K562 (cell line): ENCODE data around the gene SLC4A1. TPM values are rescaled to one million over a fixed set of nuclear protein-coding genes. Genes with fewer than 3 reads are reported as not detected.

Source experiments
- CBFA2T2 ChIP-seq: fragments of 450-650 bp; conservative IDR thresholded peaks from 2 replicates; pipeline ENCODE4 v1.6.1; 2017; ENCODE audit warnings: mild to moderate bottlenecking
- CC2D1A ChIP-seq: fragments of 450-650 bp; IDR thresholded peaks from 2 replicates; pipeline ENCODE4 v1.6.1; 2017; ENCODE audit warnings: mild to moderate bottlenecking
- CREB1 ChIP-seq, 2 experiments: sonication (generic) in 1 of 2; formaldehyde crosslinking in 1 of 2; IDR thresholded peaks; 2 replicates each; pipeline versions ENCODE4 v1.6.1 to v1.8.0; 2012 to 2022; ENCODE audit warnings: inconsistent platforms in 1 of 2, mild to moderate bottlenecking in 1 of 2, missing genetic modification reagents in 1 of 2, moderate library complexity in 1 of 2
- ELK1 ChIP-seq: sonication (generic); formaldehyde crosslinking; IDR thresholded peaks from 2 replicates; pipeline ENCODE4 v1.8.1; 2022; ENCODE audit warnings: missing genetic modification reagents
- GABPB1 ChIP-seq: sonication (generic); formaldehyde crosslinking; IDR thresholded peaks from 2 replicates; pipeline ENCODE4 v1.8.0; 2022; ENCODE audit warnings: mild to moderate bottlenecking, missing genetic modification reagents
- GTF2E2 ChIP-seq: fragments of 200-800 bp; sonication (Bioruptor generic); IDR thresholded peaks from 2 replicates; pipeline ENCODE4 v1.6.1; 2016; ENCODE audit warnings: missing genetic modification characterization, missing compliant biosample characterization
- HNRNPUL1 ChIP-seq: fragments of 200-400 bp; formaldehyde crosslinking; IDR thresholded peaks from 2 replicates; pipeline ENCODE4 v1.6.1; 2017; ENCODE audit warnings: low read length
- IFI16 ChIP-seq: fragments of 250-450 bp; sonication (Bioruptor Pico); IDR thresholded peaks from 2 replicates; pipeline ENCODE4 v2.1.2; 2022; ENCODE audit warnings: mild to moderate bottlenecking, inconsistent platforms
- KDM2B ChIP-seq: fragments of 250-450 bp; sonication (Bioruptor Pico); IDR thresholded peaks from 2 replicates; pipeline ENCODE4 v1.8.0; 2021; ENCODE audit warnings: mild to moderate bottlenecking, moderate library complexity
- L3MBTL2 ChIP-seq: fragments of 450-650 bp; IDR thresholded peaks from 2 replicates; pipeline ENCODE4 v1.6.1; 2016; ENCODE audit warnings: mild to moderate bottlenecking, moderate library complexity
- MTA2 ChIP-seq: fragments of 450-650 bp; IDR thresholded peaks from 2 replicates; pipeline ENCODE4 v1.6.1; 2016; ENCODE audit warnings: low read depth
- MYNN ChIP-seq, 2 experiments: sonication (generic); formaldehyde crosslinking in 1 of 2; IDR thresholded peaks; 2 replicates each; pipeline versions ENCODE4 v1.5.0 to v1.6.1; 2016 to 2020; ENCODE audit warnings: antibody characterized with exemption in 1 of 2, missing genetic modification reagents in 1 of 2
- NCOR1 ChIP-seq: fragments of 450-650 bp; IDR thresholded peaks from 2 replicates; pipeline ENCODE4 v1.6.1; 2016; ENCODE audit warnings: mild to moderate bottlenecking, moderate library complexity
- NR2C2 ChIP-seq, 2 experiments: fragments of 200-800 bp in 1 of 2; sonication (Bioruptor generic) in 1 of 2; sonication (generic) in 1 of 2; formaldehyde crosslinking in 1 of 2; IDR thresholded peaks; 2 replicates each; pipeline versions ENCODE4 v1.6.1 to v1.8.0; 2016 to 2022; ENCODE audit warnings: mild to moderate bottlenecking in 1 of 2, missing compliant biosample characterization in 1 of 2, missing genetic modification characterization in 1 of 2, missing genetic modification reagents in 1 of 2
- NUFIP1 ChIP-seq: fragments of 450-650 bp; IDR thresholded peaks from 2 replicates; pipeline ENCODE4 v1.6.1; 2018; ENCODE audit not compliant: partially characterized antibody
- SAFB2 ChIP-seq: fragments of 200-400 bp; formaldehyde crosslinking; IDR thresholded peaks from 2 replicates; pipeline ENCODE4 v1.6.1; 2018; ENCODE audit warnings: borderline replicate concordance, low read length, low read depth, moderate library complexity; ENCODE audit not compliant: severe bottlenecking
- SMARCA5 ChIP-seq: fragments of 450-650 bp; IDR thresholded peaks from 2 replicates; pipeline ENCODE4 v1.6.1; 2016
- U2AF2 ChIP-seq: fragments of 200-400 bp; formaldehyde crosslinking; optimal IDR thresholded peaks from 2 replicates; pipeline ENCODE3; 2017; ENCODE audit warnings: low read depth, mild to moderate bottlenecking, low read length
- ZFP30 ChIP-seq: fragments of 250-450 bp; sonication (Bioruptor Pico); IDR thresholded peaks from 2 replicates; pipeline ENCODE4 v1.8.0; 2022; ENCODE audit warnings: moderate library complexity, mild to moderate bottlenecking, inconsistent platforms, borderline replicate concordance
- ZNF277 ChIP-seq: fragments of 250-450 bp; sonication (Bioruptor Pico); IDR thresholded peaks from 2 replicates; pipeline ENCODE4 v1.8.0; 2022; ENCODE audit warnings: inconsistent platforms, mild to moderate bottlenecking, moderate library complexity, borderline replicate concordance
- ZNF609 ChIP-seq: sonication (generic); formaldehyde crosslinking; IDR thresholded peaks from 2 replicates; pipeline ENCODE4 v1.8.1; 2023; ENCODE audit warnings: missing genetic modification reagents, mild to moderate bottlenecking, borderline replicate concordance
- polyA plus RNA-seq, 8 experiments: library from polyadenylated mRNA; depleted of rRNA in 4 of 8; stranded (reverse) in 5 of 8; unstranded in 3 of 8; fragments of >200 nt; fragmentation: Nextera tagmentation in 2 of 8; fragmentation: Illumina TruSeq in 1 of 8; extraction: Ambion mirVana in 2 of 8; extraction: Trizol in 1 of 8; gene quantifications; 2 replicates each; pipeline versions ENCODE4 v1.2.1 to v1.2.3, GENCODE V29; 2011 to 2014; ENCODE audit warnings: inconsistent platforms in 1 of 8, missing spikeins in 1 of 8
- total RNA-seq, 7 experiments: library from RNA; depleted of rRNA in 6 of 7; stranded (reverse); fragments of >200 nt in 6 of 7; fragmentation: Illumina TruSeq in 2 of 7; extraction: Trizol in 2 of 7; gene quantifications; 2 replicates each; pipeline versions ENCODE4 v1.2.1 to v1.2.3, GENCODE V29; 2011 to 2021; ENCODE audit warnings: low replicate concordance in 1 of 7

The SLC4A1 gene
- total and polyA plus RNA-seq, 9 of the 15 experiments (the other 6 are each of a cell fraction or from before 2014, with no cell fraction given), result 0.14 to 1.00 (median 0.53) TPM

GRCh38 chr17:44266402-44267164 lies 1.4 kb downstream of the SLC4A1 start (continued):
- TF ChIP-seq SAFB2, result no peak
- peak; percentile 100 for TF ChIP-seq NCOR1
- no peak for TF ChIP-seq ELK1 (CRISPR knock-in tag)
- peak; percentile 100 for TF ChIP-seq MTA2
- TF ChIP-seq KDM2B, result 0 out of 2 replicates have a peak, but pooled peaks have one; percentile 63
- peak; percentile 98; the same call in 1 of the 2 replicates for TF ChIP-seq ZNF609 (CRISPR knock-in tag)
- TF ChIP-seq NR2C2 (CRISPR knock-in tag; IDR thresholded peaks at IDR 0.05), result no peak
- TF ChIP-seq NR2C2 (tag; IDR thresholded peaks at IDR 0.05), result peak; percentile 42; the same call in 1 of the 2 replicates
- TF ChIP-seq GTF2E2 (tag), result no peak
- no peak for TF ChIP-seq ZFP30 (CRISPR knock-in tag)
- peak; percentile 81 for TF ChIP-seq CREB1 (IDR thresholded peaks at IDR 0.05)
- peak; percentile 54; the same call in 1 of the 2 replicates for TF ChIP-seq CREB1 (CRISPR knock-in tag; IDR thresholded peaks at IDR 0.05)
- peak; percentile 100 for TF ChIP-seq CBFA2T2
- peak; percentile 99 for TF ChIP-seq CC2D1A
- TF ChIP-seq GABPB1 (CRISPR knock-in tag), result peak; percentile 76; the same call in 1 of the 2 replicates
- TF ChIP-seq IFI16 (CRISPR knock-in tag), result no peak
- TF ChIP-seq SMARCA5, result peak; percentile 98
- no peak for TF ChIP-seq U2AF2
- peak; percentile 25 for TF ChIP-seq NUFIP1
- peak; percentile 34; the same call in 1 of the 2 replicates for TF ChIP-seq L3MBTL2
- TF ChIP-seq MYNN (IDR thresholded peaks at IDR 0.05), result peak; percentile 95
- no peak for TF ChIP-seq MYNN (CRISPR knock-in tag; IDR thresholded peaks at IDR 0.05)
- TF ChIP-seq ZNF277 (CRISPR knock-in tag), result no peak
- TF ChIP-seq HNRNPUL1, result no peak
